ENCODE results near the gene TRAF3IP3.

The TRAF3IP3 gene

DNA sequence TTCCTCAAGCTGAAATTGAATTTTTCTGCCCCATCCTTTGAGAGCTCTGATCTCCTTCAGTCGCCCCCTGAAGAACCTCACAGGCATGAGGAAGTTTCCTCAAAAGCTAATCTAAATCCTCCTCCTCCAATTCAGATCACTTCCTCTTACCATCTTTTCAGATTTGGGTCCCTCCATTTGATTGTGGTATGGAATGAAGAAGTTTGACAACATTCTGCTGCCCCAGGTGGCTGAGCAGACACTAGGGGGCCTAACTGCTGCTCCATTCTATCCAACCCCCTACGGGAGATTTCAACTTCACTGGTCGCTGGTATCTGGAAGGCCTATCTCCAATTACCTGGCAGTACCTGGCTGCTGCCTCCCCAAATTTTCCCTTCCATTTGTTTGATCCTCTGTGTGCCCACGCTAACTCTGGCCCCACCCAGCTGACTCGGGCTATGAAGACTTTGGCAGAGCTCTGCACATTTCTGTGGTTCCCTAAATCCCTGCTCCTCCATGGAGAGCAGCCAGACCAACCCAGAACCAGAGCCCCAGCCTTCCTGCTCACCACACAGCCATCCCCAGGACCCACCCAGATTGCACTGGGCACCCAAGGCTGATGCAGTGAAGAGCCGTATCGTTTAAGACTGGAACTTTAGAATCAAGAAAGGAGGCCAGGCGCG lies 42.3 kb downstream of the TRAF3IP3 start:
- DNase-seq = no peak

DNA sequence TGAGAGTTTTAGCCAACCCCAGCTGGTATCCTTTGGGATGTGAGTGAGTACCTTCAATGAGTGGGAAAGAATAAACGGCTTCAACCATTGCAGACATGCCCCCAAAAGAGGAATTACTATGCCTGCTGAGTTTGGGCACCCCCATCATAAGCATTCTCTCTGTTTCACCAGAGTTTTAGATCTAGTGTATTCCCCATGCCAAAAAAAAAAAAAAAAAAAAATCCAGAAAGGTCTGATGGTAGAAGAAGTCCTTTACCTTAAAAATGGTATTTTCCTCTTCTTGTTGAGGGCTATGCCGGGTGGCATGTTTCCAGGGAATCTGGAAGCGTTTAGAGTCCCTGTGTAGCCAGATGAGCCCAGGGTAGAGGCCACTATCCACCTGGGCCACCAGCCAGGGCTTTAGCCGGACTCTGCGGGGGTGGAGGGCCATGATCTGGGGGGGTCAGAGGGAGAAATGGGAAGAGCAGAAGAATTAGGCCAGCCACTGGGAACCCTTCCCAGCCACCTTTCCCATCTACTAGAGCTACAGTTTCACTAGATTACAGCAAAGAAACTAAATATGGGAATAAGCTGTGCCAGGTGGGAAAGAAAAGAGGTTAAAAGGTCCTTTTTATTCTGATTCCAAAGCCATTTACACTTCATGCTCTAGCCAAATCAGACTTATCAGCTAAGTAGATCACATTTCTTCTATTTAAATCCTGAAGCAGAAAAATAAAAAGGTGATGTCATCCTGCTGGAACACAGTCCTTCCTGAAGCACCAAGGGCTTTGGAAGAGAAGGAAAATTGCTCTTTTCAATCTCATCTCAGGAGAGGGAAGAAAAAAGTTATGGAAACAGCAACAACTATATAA lies 45.4 kb downstream of the TRAF3IP3 start:
- DNase-seq = no peak

DNA sequence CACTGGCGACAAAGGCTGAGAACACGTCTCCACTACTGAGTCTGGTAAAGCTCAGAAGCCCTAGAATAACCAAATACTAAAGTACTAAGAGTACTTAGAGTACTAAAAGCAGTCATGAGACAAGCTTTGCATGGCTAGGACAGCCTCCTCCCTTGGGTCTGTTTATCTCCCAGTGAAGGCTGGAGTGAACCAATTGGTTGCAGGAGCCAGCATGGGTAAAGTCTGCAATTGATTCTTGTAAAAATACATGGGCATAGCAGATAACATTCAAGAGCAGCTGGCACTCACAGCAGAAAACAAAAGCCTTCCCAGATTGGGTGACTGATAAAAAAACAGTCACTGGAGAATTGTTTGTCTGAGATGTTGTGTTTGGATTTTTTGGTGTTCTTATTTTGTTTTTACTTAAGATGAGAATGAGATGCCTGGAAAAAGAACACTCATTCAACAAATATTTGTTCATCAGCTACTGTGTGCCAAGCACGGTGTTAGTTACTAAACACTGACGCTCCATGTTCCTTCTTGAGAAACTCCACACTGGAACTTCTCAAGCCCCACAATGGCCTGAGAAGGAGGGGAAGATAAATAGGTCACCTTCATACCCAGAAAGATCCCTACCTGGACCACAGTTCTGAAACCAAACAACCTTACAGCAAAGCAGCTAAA lies 46.4 kb downstream of the TRAF3IP3 start:
- DNase-seq = no peak

DNA sequence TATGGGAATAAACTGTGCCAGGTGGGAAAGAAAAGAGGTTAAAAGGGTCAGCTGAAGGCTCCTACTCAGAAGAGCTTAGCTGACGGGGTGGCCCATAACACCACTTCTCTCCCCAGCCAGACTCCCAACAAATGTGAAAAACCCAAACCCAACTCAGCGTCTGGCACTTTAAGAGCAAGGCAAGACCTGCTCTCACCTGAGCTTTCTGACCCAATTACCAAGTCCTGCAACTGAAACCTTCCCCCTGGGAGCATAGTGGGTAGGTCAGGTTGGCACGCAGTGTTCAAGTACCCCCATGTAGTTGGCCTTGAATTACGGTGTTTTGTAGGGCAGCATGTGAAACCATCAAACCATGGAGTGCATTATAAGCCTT lies 46.9 kb downstream of the TRAF3IP3 start:
- DNase-seq = no peak

DNA sequence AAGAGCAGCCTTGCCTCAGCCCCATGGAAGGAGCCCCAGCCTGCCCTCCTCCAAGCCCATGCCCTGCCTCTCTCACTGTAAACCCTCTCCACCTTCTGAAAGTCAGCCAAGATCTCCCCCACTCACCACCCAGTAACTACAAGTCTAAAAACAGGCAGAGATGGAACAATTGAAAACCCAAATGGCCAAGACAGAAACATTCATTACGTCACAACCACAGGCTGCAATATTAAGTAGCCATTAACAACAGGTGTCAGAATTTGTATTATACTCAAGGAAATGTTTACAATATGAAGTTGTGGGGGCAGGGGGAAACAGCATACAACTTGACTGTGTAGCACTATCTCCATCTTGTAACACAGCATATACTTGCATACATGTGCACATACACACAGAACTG lies 47.7 kb downstream of the TRAF3IP3 start:
- no peak for DNase-seq

DNA sequence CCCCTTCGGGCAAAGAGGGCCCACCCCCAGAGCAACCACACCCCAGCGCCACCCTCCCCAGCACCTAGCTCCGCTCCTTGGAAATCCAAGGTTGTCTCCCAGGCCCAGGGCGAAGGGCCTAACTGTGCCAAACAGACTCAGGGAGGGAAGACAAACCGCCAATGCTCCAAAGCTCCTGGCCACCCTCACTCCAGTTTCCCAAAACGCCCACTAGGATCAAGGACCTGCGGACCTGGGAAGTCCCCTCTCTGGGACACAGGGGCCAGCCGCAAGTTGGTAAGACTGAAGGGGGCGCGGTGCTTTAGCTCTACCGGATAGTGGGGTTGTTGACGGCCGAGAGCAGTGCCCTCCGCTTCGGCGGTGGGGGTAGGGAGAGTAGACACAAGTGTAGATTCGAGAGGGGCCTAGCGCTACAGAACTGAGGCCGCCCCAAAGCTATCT lies 49.5 kb downstream of the TRAF3IP3 start:
- DNase-seq = no peak

DNA sequence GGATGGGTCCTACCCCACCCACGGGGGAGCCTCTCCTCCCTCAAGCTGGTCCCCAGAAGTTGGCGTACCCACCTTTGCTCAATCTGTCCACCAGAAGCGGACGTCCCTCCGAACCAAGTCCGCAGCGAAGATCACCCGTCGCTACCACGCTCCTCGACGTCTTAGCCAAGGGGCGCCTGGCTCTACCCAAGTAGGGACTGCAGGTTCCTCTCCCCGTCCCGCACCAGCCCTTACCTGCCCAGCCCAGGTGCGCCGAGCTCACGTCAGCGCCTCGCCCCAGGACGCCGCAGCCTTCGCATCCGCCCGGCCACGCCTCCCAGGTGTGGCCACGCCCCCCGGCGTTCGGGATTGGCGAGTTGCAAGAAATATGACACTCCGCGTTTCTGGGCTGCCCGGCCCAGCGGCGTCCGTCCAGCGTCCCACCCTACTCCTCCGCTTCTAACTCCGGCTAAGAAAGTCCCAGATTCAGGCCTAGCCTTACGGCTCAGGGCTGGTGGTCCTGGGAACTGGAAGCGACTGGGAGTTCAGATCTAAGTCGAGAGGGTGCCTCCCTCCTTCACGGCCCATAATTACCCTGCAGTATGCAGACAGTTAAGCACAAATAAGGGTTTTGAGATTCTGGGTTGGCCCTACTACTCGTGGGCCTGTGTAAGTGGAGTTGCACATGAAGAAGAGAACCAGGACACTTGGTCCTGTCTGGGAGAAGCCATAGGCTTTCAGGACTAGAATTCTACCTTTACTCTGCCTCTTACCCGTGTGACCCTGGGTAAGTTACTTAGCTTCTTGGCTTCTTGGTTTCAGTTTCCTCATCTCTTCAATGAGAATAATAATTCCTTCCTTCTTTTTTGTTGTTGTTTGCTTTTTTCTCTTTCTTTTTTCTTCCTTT lies 50.3 kb downstream of the TRAF3IP3 start, which contains the start of gene IRF6:
Gene IRF6, minus strand, starts transcription at position 268 of the 886 bp plus-strand sequence. CDS start 4,729 bp downstream, outside the sequence.
- DNase-seq = peak in 3 of 56 donors; percentile 1 to 30 (median 22)

DNA sequence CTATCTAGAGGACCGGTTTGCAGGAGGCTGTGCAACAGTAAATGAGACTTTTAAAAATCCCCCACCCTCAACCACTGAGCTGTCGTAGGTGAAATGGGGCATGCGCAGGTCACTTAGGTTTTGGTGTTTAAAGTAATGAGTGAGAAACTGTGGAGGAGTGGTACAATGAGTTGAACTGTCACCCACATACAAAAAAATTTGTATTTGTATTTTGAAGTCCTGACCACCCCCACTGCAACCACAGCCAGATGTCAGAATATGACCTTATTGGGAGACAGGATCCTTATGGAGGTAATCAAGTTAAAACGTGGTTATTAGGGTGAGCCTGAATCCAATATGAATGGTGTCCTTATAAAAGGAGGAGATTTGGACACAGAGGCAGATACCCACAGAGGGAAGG lies 51.7 kb downstream of the TRAF3IP3 start:
- DNase-seq = no peak

DNA sequence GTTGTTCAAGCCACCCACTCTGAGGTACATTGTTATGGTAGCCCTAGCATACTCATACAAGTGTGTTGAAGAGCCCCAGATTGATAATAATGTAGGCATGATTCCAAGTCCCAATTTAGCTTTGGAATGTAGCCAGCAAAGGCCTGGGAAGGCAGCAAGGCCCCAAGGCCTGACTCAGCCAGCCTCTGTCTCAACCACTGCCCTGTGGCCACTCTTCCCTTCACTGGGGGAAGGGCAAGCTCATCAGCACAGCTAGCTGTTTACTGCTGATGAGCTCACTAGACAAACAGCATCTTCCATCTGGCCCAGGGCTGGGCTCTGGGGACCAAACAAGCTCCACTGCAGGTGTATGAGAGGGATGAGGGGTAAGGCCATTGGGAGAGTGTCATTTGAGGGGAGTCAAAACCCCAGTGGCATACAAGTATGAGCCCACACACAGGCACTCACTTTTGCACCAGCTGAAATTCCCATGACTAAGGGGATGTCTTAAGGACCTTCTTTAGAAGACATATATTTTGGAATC lies 52.3 kb downstream of the TRAF3IP3 start:
- no peak for DNase-seq

DNA sequence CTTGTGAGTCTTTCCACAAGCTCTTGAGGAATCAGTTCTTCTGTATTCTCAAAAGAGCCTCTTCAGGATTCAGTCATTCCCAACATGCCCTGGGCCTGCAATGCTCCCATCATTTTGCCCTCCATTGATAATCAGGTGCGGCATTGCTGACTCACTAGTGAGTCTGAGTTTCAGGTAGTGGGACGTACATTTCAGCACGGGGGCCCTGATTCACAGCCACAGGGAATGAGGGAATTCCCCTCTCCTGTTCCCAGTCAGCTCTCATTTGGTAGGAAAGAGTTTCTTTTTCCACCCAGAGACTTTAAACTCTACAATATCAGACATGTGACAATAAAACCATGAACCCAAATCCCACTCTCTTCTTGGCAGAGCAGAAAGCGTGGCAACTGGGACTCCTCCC lies 53.8 kb downstream of the TRAF3IP3 start:
- DNase-seq = no peak

DNA sequence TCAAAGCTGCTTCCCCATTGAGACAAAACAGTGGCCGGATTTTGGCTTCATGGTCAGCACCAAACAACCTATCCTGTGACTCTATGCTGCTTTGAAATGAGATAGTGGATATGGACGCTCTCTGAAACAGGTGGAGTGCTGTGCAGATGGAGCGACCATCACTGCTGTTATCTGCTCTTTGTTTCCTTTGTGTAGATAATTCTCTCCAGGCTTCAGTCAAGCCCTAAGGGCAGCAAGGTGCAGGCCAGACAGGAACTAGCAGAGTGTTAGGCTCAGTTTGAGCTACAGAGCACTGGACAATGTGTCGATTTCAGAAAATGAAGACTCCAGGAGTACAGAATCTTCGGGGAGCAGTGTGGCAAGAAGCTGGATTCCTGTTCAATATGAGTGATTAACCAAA lies 54.9 kb downstream of the TRAF3IP3 start:
- DNase-seq = no peak

DNA sequence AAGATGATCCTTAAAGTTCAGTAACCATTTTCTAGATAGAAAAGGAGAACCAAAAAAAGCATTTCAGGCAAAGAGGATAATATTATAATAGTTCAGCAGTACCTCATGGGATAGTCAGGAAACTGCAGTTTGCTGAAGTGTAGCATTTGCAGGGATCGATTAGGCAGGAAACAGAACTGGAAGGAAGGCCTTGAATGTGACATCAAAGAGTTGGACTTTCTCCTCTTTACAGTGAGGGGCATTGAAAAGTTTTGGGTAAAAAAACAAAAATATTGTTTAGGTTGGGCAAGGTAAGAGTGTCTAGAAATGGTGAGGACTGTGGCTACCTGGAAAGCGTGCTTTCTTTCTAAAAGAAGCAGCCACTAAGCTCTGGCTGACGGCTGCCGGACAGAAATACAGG lies 58.0 kb downstream of the TRAF3IP3 start:
- DNase-seq = no peak

DNA sequence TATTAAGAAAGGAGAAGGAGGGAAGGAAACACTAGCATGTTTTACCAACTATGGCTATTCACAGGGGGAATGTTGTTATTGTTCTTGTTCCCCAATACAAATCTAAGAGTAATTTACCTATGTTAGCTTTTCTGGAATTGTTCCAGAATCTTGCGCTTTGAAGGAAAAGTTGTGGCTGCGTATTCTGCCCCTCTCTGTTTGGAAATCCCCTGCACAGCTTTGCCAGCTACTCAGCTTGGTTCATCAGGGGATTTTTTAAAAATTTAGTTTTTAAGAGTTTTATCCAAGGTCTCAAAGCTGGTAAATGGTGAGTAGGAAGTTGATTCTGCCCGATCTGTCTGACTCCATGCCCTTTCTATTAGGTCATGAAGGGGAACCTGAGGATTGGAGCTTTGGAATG lies 59.6 kb downstream of the TRAF3IP3 start:
- DNase-seq = no peak

DNA sequence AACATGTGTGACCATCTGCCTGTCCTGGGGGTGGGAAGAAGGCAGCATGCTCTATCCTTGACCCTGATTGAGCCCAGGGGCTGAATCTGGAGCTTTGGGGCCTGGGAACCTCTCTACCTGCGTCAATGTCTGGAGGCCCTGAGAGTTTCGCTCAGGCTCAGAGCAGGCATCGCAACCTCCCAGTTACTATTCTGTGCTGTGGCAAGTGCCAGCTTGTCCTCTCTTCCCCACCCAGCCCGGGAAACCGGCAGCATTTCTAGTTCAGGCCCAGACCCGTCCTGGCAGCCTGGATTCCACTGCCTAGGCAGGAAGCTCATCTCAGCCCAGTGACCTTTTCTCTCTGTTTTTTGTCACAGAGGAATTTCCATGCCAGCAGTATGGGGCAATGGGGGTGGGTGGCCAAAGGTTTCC lies 60.1 kb downstream of the TRAF3IP3 start:
- no peak for DNase-seq

DNA sequence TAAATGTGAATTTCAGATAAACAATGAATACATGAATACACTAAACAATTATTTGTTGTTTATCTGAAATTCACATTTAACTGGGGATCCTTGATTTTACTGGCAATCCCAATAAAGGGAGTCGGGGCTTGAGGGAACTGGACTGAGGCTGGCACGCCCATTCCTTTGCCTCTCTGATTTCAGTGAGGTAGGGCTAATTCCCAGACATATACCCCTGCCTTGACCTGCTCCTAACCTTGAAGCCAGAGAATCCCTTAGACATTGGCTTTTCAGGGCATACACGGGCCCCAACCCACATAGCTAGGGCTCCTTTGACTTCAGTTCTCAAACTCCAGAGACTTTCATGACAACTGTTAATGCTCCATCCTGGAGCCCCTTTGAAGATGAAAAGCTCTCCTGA lies 61.1 kb downstream of the TRAF3IP3 start:
- no peak for DNase-seq

DNA sequence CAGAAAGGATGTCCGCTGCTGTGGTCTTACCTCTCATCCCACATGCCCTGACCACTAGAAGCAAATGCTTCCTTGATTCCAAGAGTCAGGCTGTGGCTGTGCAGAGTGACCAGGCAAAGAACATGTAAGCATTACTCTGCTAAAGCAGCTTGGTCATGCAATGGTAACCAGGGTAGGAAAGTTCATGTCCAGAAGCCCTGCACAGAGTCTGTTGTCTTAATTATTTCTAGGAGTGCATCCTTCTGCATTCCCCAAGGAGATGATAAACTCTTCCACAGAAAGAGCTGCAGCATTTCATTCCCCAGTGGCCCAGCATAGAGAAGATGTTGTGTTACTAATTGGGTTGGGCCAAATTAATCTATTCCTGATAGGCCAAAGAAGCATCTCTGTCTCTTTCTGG lies 61.8 kb downstream of the TRAF3IP3 start:
- no peak for DNase-seq

DNA sequence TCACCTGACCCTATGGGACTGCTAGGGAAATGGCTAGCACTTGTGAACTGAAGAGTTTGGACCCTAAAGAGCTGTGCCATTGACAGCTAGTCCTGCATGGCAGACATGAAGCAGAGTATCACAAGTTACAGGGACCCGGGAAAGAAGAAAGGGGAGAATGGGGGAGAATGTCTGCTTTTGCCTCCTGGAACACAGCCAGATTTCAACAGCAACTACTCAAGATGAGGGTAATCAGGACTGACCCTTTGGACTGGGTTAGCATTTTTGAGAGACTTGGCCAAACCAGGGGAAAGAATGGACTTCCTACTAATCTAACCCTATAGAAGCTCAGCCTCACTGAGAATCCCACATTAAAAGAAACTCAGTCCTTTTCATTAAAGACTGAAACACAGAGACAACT lies 63.2 kb downstream of the TRAF3IP3 start:
- DNase-seq = no peak

DNA sequence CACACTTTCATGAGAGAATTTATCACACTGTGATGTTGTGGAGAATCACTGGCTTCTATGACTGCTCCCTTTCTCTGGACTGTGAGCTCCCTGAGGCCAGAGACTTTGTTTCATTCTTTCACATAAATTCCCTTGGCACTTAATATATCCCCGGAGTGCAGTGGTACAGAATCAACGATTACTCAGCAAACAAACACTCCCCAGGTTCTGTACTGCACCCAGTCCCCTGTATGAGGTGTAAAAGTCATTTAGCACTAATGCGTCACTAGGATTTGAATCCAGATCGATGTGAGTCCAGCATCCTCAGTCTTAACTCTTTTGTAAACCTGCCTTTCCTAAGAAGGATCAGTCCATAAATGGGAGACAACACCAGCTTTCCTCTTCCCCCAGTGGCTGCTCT lies 65.1 kb downstream of the TRAF3IP3 start:
- no peak for DNase-seq

DNA sequence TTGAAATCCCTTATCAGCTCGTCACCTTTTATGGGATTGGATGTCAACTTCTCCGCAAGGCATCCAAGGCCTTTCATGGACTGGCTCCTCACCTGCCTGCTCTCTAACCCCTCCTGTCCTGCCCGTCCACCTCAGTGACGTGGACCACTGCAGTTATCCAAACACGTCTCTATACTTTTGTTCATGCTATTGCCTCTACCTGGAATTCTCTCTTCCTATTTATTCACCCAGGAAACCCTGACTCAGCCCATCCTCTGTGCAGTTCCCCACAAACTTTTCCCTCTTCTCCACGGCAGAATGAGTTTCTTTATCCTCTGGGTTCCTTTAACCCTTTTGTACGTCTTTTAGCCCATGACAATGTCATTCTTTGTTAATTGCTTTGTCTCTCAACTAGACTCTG lies 66.9 kb downstream of the TRAF3IP3 start:
- DNase-seq = no peak

DNA sequence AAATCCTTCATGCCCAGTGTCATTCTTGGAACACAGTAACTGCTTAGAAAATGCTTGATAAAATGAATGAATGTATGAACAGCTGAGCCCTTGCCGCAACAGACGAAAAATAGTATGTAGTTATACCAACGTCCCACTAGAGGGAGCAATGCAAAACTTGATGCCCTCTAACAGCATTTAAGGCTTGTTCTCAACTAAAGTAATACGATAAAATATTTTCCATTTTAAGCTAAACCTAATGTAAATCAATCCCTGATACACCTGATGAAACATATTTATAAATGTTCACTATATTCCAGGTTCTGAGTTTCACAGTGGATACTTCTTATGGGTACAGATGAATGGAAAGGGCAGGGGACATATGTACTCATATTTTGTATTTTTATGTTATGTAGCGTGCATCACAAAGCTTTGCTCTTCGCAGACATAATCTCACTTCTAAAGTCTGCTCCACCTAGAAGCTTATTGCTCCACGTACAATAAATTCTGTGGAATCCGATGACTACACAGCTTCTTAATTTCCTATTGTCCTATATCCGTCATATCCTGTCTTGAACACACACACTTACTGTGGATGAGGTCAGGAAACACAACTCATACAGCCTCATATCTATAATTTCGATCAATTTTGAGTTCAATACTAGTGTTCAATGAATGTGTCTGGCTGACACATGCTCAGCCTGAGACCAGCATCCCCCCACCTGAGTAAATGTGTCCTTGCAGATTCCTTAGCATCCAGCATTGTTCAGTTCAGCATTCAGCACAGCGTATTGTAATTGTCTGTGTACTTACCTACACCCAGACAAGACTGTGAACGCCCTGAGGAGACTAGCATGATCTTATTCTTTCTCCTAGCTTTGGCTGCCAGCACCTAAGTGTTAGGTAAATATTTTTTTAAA lies 67.5 kb downstream of the TRAF3IP3 start:
- no peak for DNase-seq
